HEK293 (cell line): ENCODE measurements around the gene EBF3.

Experiments
- CTCF ChIA-PET: fragments of 350-600 bp; formaldehyde crosslinking; extraction: SDS; loops from one replicate; lab custom pipeline; 2021; ENCODE audit warnings: antibody characterized with exemption; lab: Yijun Ruan, JAX
- POLR2A ChIA-PET: fragments of 300-600 bp; formaldehyde crosslinking; extraction: SDS; loops from one replicate; lab custom pipeline; 2020; ENCODE audit warnings: antibody characterized with exemption, inconsistent platforms; lab: Yijun Ruan, JAX
- H3K27ac ChIP-seq: fragments of 200-500 bp; sonication (Bioruptor generic); 2 replicates; pipeline ENCODE4 v1.5.1; 2014; ENCODE audit warnings: low read depth, low read length, control low read depth, inconsistent platforms; ENCODE audit errors: extremely low read depth
- H3K36me3 ChIP-seq, 2 experiments: fragments of 200-500 bp in 1 of 2; sonication (Bioruptor generic) in 1 of 2; 1 replicate in 1 of 2; 2 replicates in 1 of 2; pipeline ENCODE4 v1.5.1; 2014 to 2017; ENCODE audit warnings: inconsistent platforms in 2 of 2, low read length in 2 of 2; ENCODE audit not compliant: control insufficient read depth in 2 of 2, insufficient read depth in 1 of 2
- H3K4me1 ChIP-seq: fragments of 200-500 bp; sonication (Bioruptor generic); 2 replicates; pipeline ENCODE4 v1.5.1; 2014; ENCODE audit warnings: mild to moderate bottlenecking, low read length, inconsistent platforms; ENCODE audit not compliant: control insufficient read depth, insufficient read depth
- H3K4me3 ChIP-seq: 2 replicates; pipeline ENCODE4 v1.5.1; 2011; ENCODE audit warnings: low read depth, mild to moderate bottlenecking, control low read depth, low read length, moderate library complexity
- H3K9me3 ChIP-seq: fragments of 200-500 bp; sonication (Bioruptor generic); 2 replicates; pipeline ENCODE4 v1.5.1; 2014; ENCODE audit warnings: low read depth, low read length, inconsistent platforms; ENCODE audit not compliant: control insufficient read depth, insufficient read depth
- FEZF1 ChIP-seq: fragments of 450-650 bp; formaldehyde crosslinking; IDR thresholded peaks from 2 replicates; pipeline ENCODE4 v1.5.1; 2016; ENCODE audit warnings: missing biosample characterization, missing genetic modification characterization
- KLF16 ChIP-seq: fragments of 450-650 bp; formaldehyde crosslinking; IDR thresholded peaks from 2 replicates; pipeline ENCODE4 v1.5.1; 2017; ENCODE audit warnings: missing biosample characterization, missing genetic modification characterization
- MZF1 ChIP-seq: fragments of 450-650 bp; formaldehyde crosslinking; IDR thresholded peaks from 2 replicates; pipeline ENCODE4 v1.5.1; 2017; ENCODE audit warnings: missing biosample characterization, missing genetic modification characterization, borderline replicate concordance
- SP3 ChIP-seq: fragments of 450-650 bp; formaldehyde crosslinking; IDR thresholded peaks from 2 replicates; pipeline ENCODE4 v1.5.1; 2016; ENCODE audit warnings: missing biosample characterization, missing genetic modification characterization
- TRIM28 ChIP-seq: IDR thresholded peaks from 2 replicates; pipeline ENCODE4 v1.6.1; 2011; ENCODE audit warnings: low read length, control low read depth, borderline replicate concordance
- ZBTB21 ChIP-seq: fragments of 450-650 bp; formaldehyde crosslinking; IDR thresholded peaks from 2 replicates; pipeline ENCODE4 v1.5.1; 2017; ENCODE audit warnings: missing biosample characterization, missing genetic modification characterization
- ZFP3 ChIP-seq: fragments of 450-650 bp; formaldehyde crosslinking; IDR thresholded peaks from 2 replicates; pipeline ENCODE4 v1.5.1; 2016; ENCODE audit warnings: low read depth, missing biosample characterization, missing genetic modification characterization
- ZNF114 ChIP-seq: fragments of 450-650 bp; formaldehyde crosslinking; IDR thresholded peaks from 2 replicates; pipeline ENCODE4 v1.5.0; 2017; ENCODE audit warnings: missing biosample characterization, missing genetic modification characterization
- ZNF155 ChIP-seq: fragments of 450-650 bp; formaldehyde crosslinking; IDR thresholded peaks from 2 replicates; pipeline ENCODE4 v1.5.1; 2016; ENCODE audit warnings: missing biosample characterization, missing genetic modification characterization
- ZNF211 ChIP-seq: fragments of 450-650 bp; formaldehyde crosslinking; IDR thresholded peaks from 2 replicates; pipeline ENCODE4 v1.5.1; 2016; ENCODE audit warnings: low read depth, missing biosample characterization, missing genetic modification characterization
- ZNF223 ChIP-seq: fragments of 450-650 bp; formaldehyde crosslinking; IDR thresholded peaks from 2 replicates; pipeline ENCODE4 v1.5.1; 2016; ENCODE audit warnings: missing biosample characterization, missing genetic modification characterization
- ZNF239 ChIP-seq: fragments of 450-650 bp; formaldehyde crosslinking; IDR thresholded peaks from 2 replicates; pipeline ENCODE4 v1.5.1; 2016; ENCODE audit warnings: missing biosample characterization, missing genetic modification characterization
- ZNF335 ChIP-seq: fragments of 450-650 bp; formaldehyde crosslinking; conservative IDR thresholded peaks from 2 replicates; pipeline ENCODE4 v1.5.1; 2016; ENCODE audit warnings: missing biosample characterization, missing genetic modification characterization
- ZNF362 ChIP-seq: fragments of 450-650 bp; formaldehyde crosslinking; IDR thresholded peaks from 2 replicates; pipeline ENCODE4 v1.5.1; 2016; ENCODE audit warnings: missing biosample characterization, missing genetic modification characterization
- ZNF416 ChIP-seq: fragments of 450-650 bp; formaldehyde crosslinking; IDR thresholded peaks from 2 replicates; pipeline ENCODE4 v1.5.1; 2016; ENCODE audit warnings: missing biosample characterization, missing genetic modification characterization
- ZNF48 ChIP-seq: fragments of 450-650 bp; formaldehyde crosslinking; IDR thresholded peaks from 2 replicates; pipeline ENCODE4 v1.5.1; 2016; ENCODE audit warnings: missing biosample characterization, missing genetic modification characterization
- ZNF521 ChIP-seq: fragments of 450-650 bp; formaldehyde crosslinking; IDR thresholded peaks from 2 replicates; pipeline ENCODE4 v1.5.1; 2017; ENCODE audit warnings: missing biosample characterization, mild to moderate bottlenecking, missing genetic modification characterization
- ZNF560 ChIP-seq: fragments of 450-650 bp; formaldehyde crosslinking; IDR thresholded peaks from 2 replicates; pipeline ENCODE4 v1.5.1; 2017; ENCODE audit warnings: missing biosample characterization, missing genetic modification characterization, borderline replicate concordance
- ZNF561 ChIP-seq: fragments of 450-650 bp; IDR thresholded peaks from 2 replicates; pipeline ENCODE4 v1.5.1; 2018; ENCODE audit warnings: missing biosample characterization, missing genetic modification characterization, borderline replicate concordance
- ZNF677 ChIP-seq: fragments of 450-650 bp; IDR thresholded peaks from 2 replicates; pipeline ENCODE4 v1.5.0; 2018; ENCODE audit warnings: missing biosample characterization, mild to moderate bottlenecking, missing genetic modification characterization, moderate library complexity
- ZNF792 ChIP-seq: fragments of 450-650 bp; formaldehyde crosslinking; IDR thresholded peaks from 2 replicates; pipeline ENCODE4 v1.5.1; 2016; ENCODE audit warnings: missing biosample characterization, missing genetic modification characterization
- ZSCAN16 ChIP-seq: fragments of 450-650 bp; formaldehyde crosslinking; IDR thresholded peaks from 2 replicates; pipeline ENCODE4 v1.5.1; 2016; ENCODE audit warnings: missing biosample characterization, missing genetic modification characterization
- TF ChIP-seq, protein P1 (sequence below): sonication (generic); formaldehyde crosslinking; IDR thresholded peaks from 2 replicates; pipeline ENCODE4 v1.8.1; 2022; ENCODE audit warnings: mild to moderate bottlenecking, moderate library complexity, missing genetic modification reagents
- TF ChIP-seq, protein P2 (sequence below): fragments of 450-650 bp; formaldehyde crosslinking; IDR thresholded peaks from 2 replicates; pipeline ENCODE4 v1.5.1; 2017; ENCODE audit warnings: missing biosample characterization, missing genetic modification characterization

The EBF3 gene

GRCh38 chr10:129901389-129902006, 62.6 kb downstream of the EBF3 start:
- CTCF ChIA-PET: no interaction called here
- POLR2A ChIA-PET: no interaction called here
- no peaks in the 10 kb centered on the region for H3K4me1 ChIP-seq
- H3K4me3 ChIP-seq: no peak overlapping the region
- no peak overlapping the region for H3K27ac ChIP-seq
- TF ChIP-seq ZNF560 (tag by site-specific recombination) (no peak), FEZF1 (no peak), ZNF114 (tag by site-specific recombination) (no peak), ZNF48 (tag by site-specific recombination) (no peak), ZBTB21 (tag by site-specific recombination) (no peak), MZF1 (tag by site-specific recombination) (no peak)
- TF ChIP-seq, protein P1, sequence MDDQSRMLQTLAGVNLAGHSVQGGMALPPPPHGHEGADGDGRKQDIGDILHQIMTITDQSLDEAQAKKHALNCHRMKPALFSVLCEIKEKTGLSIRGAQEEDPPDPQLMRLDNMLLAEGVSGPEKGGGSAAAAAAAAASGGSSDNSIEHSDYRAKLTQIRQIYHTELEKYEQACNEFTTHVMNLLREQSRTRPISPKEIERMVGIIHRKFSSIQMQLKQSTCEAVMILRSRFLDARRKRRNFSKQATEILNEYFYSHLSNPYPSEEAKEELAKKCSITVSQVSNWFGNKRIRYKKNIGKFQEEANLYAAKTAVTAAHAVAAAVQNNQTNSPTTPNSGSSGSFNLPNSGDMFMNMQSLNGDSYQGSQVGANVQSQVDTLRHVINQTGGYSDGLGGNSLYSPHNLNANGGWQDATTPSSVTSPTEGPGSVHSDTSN: no peak
- H3K36me3 ChIP-seq: no peaks in the 10 kb centered on the region
- no peaks in the 10 kb centered on the region for H3K9me3 ChIP-seq

- TF ChIP-seq KLF16 (tag by site-specific recombination): no peak
- no peaks in the 10 kb centered on the region for H3K9me3 ChIP-seq
- H3K27ac ChIP-seq: no peak overlapping the region
- H3K4me1 ChIP-seq: no peaks in the 10 kb centered on the region
- no peaks in the 10 kb centered on the region for H3K36me3 ChIP-seq
- CTCF ChIA-PET: no interaction called here
- POLR2A ChIA-PET: no interaction called here
- H3K4me3 ChIP-seq: no peak overlapping the region
These were observed 63.2 kb downstream of the EBF3 start for GRCh38 chr10:129900825-129901224.

DNA sequence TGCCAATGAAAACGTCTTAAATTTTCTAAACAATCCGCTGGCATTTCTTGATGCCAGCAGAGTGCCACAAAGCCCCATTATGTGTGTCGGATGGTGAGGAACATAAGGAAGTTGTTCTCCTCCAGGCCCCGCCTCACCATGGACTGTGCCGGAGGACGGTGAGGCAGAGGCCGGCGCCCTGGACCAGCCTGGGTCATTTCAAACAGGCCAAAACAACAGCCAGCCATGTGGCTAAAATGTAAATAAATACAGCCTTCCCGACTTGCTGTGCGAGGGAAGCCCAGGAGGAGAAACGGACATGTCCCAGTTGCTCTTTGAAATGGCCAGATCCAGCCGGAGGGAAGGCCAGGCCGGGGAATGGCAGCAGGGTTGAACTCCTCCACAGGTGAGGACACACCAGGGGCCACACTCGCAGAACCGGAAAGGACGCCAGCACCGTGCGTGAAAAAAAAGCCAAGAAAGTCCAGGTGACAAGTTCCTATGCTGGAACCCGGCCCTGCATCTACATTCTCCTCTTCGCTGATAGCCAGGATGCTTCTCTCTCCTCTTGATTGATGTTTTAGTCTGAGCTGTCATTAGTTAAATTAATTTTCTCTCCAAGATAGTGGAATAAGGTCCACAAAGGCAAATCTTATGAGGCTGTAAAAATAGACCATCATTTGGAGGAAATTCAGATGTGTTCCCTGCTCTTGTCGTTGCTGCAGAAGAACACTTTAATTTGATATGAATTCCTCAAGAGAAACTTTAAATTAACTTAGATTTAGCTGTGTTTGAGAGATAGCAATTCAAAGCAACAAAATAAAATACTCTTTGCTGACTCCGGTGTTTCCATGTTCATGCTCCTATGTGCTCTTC, 64.6 kb downstream of the EBF3 start:
- H3K36me3 ChIP-seq: no peaks in the 10 kb centered on the region
- CTCF ChIA-PET: interaction anchor here (0.7 kb wide), 1 partner anchor 72 kb away, joined by 3 read pairs; no protein-coding TSS in a partner anchor
- no peak overlapping the region for H3K4me3 ChIP-seq
- H3K27ac ChIP-seq: no peak overlapping the region
- H3K4me1 ChIP-seq: 0 out of 2 replicates have a peak, but pooled peaks cover under 1% of the 10 kb centered on the region
- TF ChIP-seq TRIM28 (no peak), ZNF114 (tag by site-specific recombination) (no peak), ZNF223 (no peak), ZNF155 (tag by site-specific recombination) (no peak), ZFP3 (tag by site-specific recombination) (no peak)
- TF ChIP-seq, protein P2, sequence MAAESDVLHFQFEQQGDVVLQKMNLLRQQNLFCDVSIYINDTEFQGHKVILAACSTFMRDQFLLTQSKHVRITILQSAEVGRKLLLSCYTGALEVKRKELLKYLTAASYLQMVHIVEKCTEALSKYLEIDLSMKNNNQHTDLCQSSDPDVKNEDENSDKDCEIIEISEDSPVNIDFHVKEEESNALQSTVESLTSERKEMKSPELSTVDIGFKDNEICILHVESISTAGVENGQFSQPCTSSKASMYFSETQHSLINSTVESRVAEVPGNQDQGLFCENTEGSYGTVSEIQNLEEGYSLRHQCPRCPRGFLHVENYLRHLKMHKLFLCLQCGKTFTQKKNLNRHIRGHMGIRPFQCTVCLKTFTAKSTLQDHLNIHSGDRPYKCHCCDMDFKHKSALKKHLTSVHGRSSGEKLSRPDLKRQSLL (tag by site-specific recombination): no peak
- POLR2A ChIA-PET: no interaction called here
- H3K9me3 ChIP-seq: no peaks in the 10 kb centered on the region

- Histone ChIP-seq H3K36me3 (no peaks in the 10 kb centered on the region), H3K9me3 (no peaks in the 10 kb centered on the region), H3K4me1 (0 out of 2 replicates have a peak, but pooled peaks cover 2% of the 10 kb centered on the region), H3K4me3 (no peak overlapping the region), H3K27ac (no peak overlapping the region)
- CTCF ChIA-PET: interaction anchor here (0.7 kb wide), 1 partner anchor 72 kb away, joined by 3 read pairs; no protein-coding TSS in a partner anchor
- POLR2A ChIA-PET: no interaction called here
- no peak for TF ChIP-seq ZNF211 (tag by site-specific recombination)
- no peak for TF ChIP-seq ZNF677
- no peak for TF ChIP-seq SP3
- no peak for TF ChIP-seq ZSCAN16
- TF ChIP-seq ZNF362: no peak
- TF ChIP-seq ZNF561: no peak
- TF ChIP-seq ZNF416 (tag by site-specific recombination): no peak
- no peak for TF ChIP-seq ZNF792 (tag by site-specific recombination)
- no peak for TF ChIP-seq ZNF521 (tag by site-specific recombination)
- TF ChIP-seq ZNF335 (tag by site-specific recombination): no peak
- TF ChIP-seq ZNF239 (tag by site-specific recombination): no peak
These were observed 65.3 kb downstream of the EBF3 start for GRCh38 chr10:129898706-129899268.
